Tibial artery (tissue), 4 donors: ENCODE measurements around the gene ZNF316.
"Not testable (repeated sequence)": the region's sequence is repeated elsewhere in the genome, so short reads cannot be mapped to it uniquely, and the experiment has no call there.

Experiments used
- DNase-seq, 2 donors: peaks; one replicate each; pipeline ENCODE4 v3.0.0-alpha.2; 2019
- H3K27ac ChIP-seq, 2 donors: fragments of 200-600 bp; sonication (generic) in 1 of 2; 1 replicate in 1 of 2; 2 replicates in 1 of 2; pipeline ENCODE4 v1.5.1; 2018 to 2019; ENCODE audit warnings: mild to moderate bottlenecking in 1 of 2
- H3K27me3 ChIP-seq, 2 donors: fragments of 200-600 bp; sonication (generic) in 1 of 2; one replicate each; pipeline versions ENCODE4 v1.5.1 to v1.6.0; 2016 to 2019
- H3K36me3 ChIP-seq, 3 donors: fragments of 200-600 bp; sonication (generic) in 2 of 3; one replicate each; pipeline ENCODE4 v1.5.1; 2016 to 2019; ENCODE audit warnings: mild to moderate bottlenecking in 2 of 3
- H3K4me1 ChIP-seq, 4 donors: fragments of 200-600 bp; sonication (generic) in 2 of 4; 1 replicate in 3 of 4; 2 replicates in 1 of 4; pipeline ENCODE4 v1.5.1; 2016 to 2019
- H3K4me3 ChIP-seq, 2 donors: fragments of 200-600 bp; sonication (generic) in 1 of 2; 1 replicate in 1 of 2; 2 replicates in 1 of 2; pipeline ENCODE4 v1.5.1; 2018 to 2019; ENCODE audit warnings: mild to moderate bottlenecking in 2 of 2
- H3K9me3 ChIP-seq, 3 donors: fragments of 200-600 bp; sonication (generic) in 1 of 3; one replicate each; pipeline ENCODE4 v1.5.1; 2016 to 2019
- CTCF ChIP-seq, 2 experiments: fragments of 200-600 bp in 1 of 2; fragments of 450-650 bp in 1 of 2; IDR thresholded peaks; one replicate each; pipeline ENCODE4 v1.5.1; 2017 to 2019; ENCODE audit warnings: antibody characterized with exemption in 2 of 2, mild to moderate bottlenecking in 1 of 2, moderate library complexity in 1 of 2
- intact Hi-C: fragments of 100-400 bp; cut with DNase I; formaldehyde crosslinking; loops from one replicate; pipeline ENCODE4 v1.15.0; 2023; ENCODE audit warnings: low total_unique reads

Gene ZNF316

DNA sequence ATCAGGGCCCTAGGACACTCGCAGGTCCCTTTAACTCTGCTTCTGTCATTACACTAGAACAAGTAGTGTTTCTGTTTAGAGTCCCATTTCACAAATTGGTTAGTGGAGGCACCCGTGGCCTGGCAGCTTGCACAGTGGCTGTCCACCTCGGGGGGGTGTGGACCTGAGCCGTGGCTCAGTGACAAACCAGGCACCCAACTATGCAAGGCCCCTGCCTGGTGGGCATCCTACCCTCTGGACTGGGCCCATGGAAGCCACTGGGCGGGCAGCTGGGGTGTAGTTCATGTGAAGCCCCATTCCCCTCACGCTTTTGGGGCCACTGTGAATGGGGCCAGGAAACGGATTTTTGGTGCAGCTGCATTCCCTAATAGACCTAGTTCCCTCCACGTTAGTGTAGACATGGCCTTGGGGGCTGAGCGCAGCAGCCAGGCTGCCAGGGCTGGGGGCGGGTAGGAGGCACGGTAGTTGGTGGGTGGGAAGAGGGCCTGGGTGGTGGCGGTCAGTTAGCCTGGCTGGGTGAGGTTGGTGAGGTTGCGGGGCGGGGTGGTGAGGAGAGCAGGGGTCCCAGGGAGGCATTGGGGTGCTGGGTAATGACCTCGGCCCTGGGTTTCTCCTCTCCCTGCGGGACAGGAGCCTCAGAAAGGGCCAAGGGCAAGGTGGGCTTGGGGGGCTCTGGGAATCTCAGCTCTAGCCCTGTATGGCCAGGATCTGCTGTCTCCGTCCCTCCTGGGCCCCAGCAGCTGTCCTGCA lies 18.7 kb downstream of the ZNF316 start:
- Histone ChIP-seq H3K4me1 (no peaks in the 10 kb centered on the region), H3K4me3 (no peak overlapping the region), H3K27me3 (no peaks in the 10 kb centered on the region), H3K9me3 (peaks cover 0 to 7% (median 0%) of the 10 kb centered on the region in 3 donors), H3K27ac (no peak overlapping the region), H3K36me3 (peaks cover 29 to 56% (median 46%) of the 10 kb centered on the region in 3 donors)
- peak in 1 of 2 donors; percentile 56 for DNase-seq
- intact Hi-C loops = loop anchor here (5.0 kb wide), 1 partner anchor 956 kb away; no protein-coding TSS in a partner anchor
- TF ChIP-seq CTCF (IDR thresholded peaks at IDR 0.05) = no peak

GRCh38 chr7:6656413-6656812 lies 19.3 kb downstream of the ZNF316 start:
- intact Hi-C loops = loop anchor here (5.0 kb wide), 1 partner anchor 956 kb away; no protein-coding TSS in a partner anchor
- Histone ChIP-seq H3K27me3 (no peaks in the 10 kb centered on the region), H3K27ac (no peak overlapping the region), H3K9me3 (peaks cover 0 to 7% (median 0%) of the 10 kb centered on the region in 3 donors), H3K36me3 (peaks cover 27 to 50% (median 40%) of the 10 kb centered on the region in 3 donors), H3K4me1 (no peaks in the 10 kb centered on the region), H3K4me3 (no peak overlapping the region)
- no peak for TF ChIP-seq CTCF (IDR thresholded peaks at IDR 0.05)
- peak in 1 of 2 donors; percentile 50 for DNase-seq

- intact Hi-C loops = loop anchor here (5.0 kb wide), 1 partner anchor 954 kb away; no protein-coding TSS in a partner anchor
- peaks cover 0 to 2% (median 1%) of the 10 kb centered on the region in 4 donors for H3K4me1 ChIP-seq
- no peak overlapping the region for H3K27ac ChIP-seq
- DNase-seq = no peak
- TF ChIP-seq CTCF (IDR thresholded peaks at IDR 0.05) = no peak
- H3K4me3 ChIP-seq = no peak overlapping the region
- H3K36me3 ChIP-seq = peaks cover 13 to 26% (median 22%) of the 10 kb centered on the region in 3 donors
- peaks cover 0 to 2% of the 10 kb centered on the region in 2 donors for H3K27me3 ChIP-seq
- no peaks in the 10 kb centered on the region for H3K9me3 ChIP-seq
Observed at GRCh38 chr7:6658618-6659345, 21.7 kb downstream of the ZNF316 start.

- H3K27me3 ChIP-seq, H3K4me3 ChIP-seq, intact Hi-C loops, DNase-seq, H3K36me3 ChIP-seq, H3K4me1 ChIP-seq, H3K27ac ChIP-seq: not testable (repeated sequence)
- H3K9me3 ChIP-seq = peaks cover 24 to 48% (median 28%) of the 10 kb centered on the region in 3 donors
Observed at GRCh38 chr7:6670851-6671250, 33.7 kb downstream of the ZNF316 start.

- no peak for TF ChIP-seq CTCF (IDR thresholded peaks at IDR 0.05)
- Histone ChIP-seq H3K4me1 (no peaks in the 10 kb centered on the region), H3K9me3 (peaks cover 42 to 89% (median 77%) of the 10 kb centered on the region in 3 donors)
Observed at GRCh38 chr7:6675807-6676405, 38.8 kb downstream of the ZNF316 start.

More at GRCh38 chr7:6675807-6676405, 38.8 kb downstream of the ZNF316 start:
- no peaks in the 10 kb centered on the region for H3K27me3 ChIP-seq
- H3K27ac ChIP-seq = no peak overlapping the region
- no peak for DNase-seq
- H3K36me3 ChIP-seq = no peaks in the 10 kb centered on the region
- intact Hi-C loops = no loop called here
- H3K4me3 ChIP-seq = no peak overlapping the region
